SK-N-SH treated with all-trans-retinoic acid at 6 μM for 48 hours (cell line): ENCODE data around the gene DNM1L.
A peak's percentile ranks its signal among the peaks of the same experiment; 100 is the strongest.
"Not testable (repeated sequence)": the region's sequence is repeated elsewhere in the genome, so short reads cannot be mapped to it uniquely, and the experiment has no call there.

ENCODE experiments used
- ATAC-seq: fragments of 200-7000 bp; cut with Tn5 transposase; 3 replicates; pipeline ENCODE4 v1.9.1; 2020; ENCODE audit warnings: mild to moderate bottlenecking, moderate library complexity
- ARNTL ChIP-seq: fragments of 450-650 bp; formaldehyde crosslinking; IDR thresholded peaks from 2 replicates; pipeline ENCODE4 v1.5.0; 2020; ENCODE audit warnings: low read depth, mild to moderate bottlenecking, moderate library complexity, borderline replicate concordance
- BACH2 ChIP-seq: fragments of 250-450 bp; sonication (Bioruptor Pico); IDR thresholded peaks from 2 replicates; pipeline ENCODE4 v1.9.0; 2021; ENCODE audit warnings: mild to moderate bottlenecking, borderline replicate concordance
- ESRRG ChIP-seq: fragments of 250-450 bp; sonication (Bioruptor Pico); IDR thresholded peaks from 2 replicates; pipeline ENCODE4 v1.6.1; 2021; ENCODE audit warnings: mild to moderate bottlenecking
- GLIS3 ChIP-seq: fragments of 250-450 bp; sonication (Bioruptor Pico); IDR thresholded peaks from 2 replicates; pipeline ENCODE4 v1.5.0; 2020; ENCODE audit warnings: mild to moderate bottlenecking, moderate library complexity
- ISL1 ChIP-seq: fragments of 250-450 bp; sonication (Bioruptor Pico); IDR thresholded peaks from 2 replicates; pipeline ENCODE4 v2.1.2; 2022; ENCODE audit warnings: mild to moderate bottlenecking, moderate library complexity
- OSR1 ChIP-seq: fragments of 250-450 bp; sonication (Bioruptor Pico); IDR thresholded peaks from 2 replicates; pipeline ENCODE4 v1.8.0; 2022; ENCODE audit warnings: moderate library complexity, mild to moderate bottlenecking, inconsistent platforms
- PATZ1 ChIP-seq: fragments of 250-450 bp; sonication (Bioruptor Pico); IDR thresholded peaks from 2 replicates; pipeline ENCODE4 v1.8.0; 2020; ENCODE audit warnings: mild to moderate bottlenecking, moderate library complexity, borderline replicate concordance
- POU6F1 ChIP-seq: fragments of 250-450 bp; sonication (Bioruptor Pico); IDR thresholded peaks from 2 replicates; pipeline ENCODE4 v1.8.0; 2021; ENCODE audit warnings: low read depth, mild to moderate bottlenecking, moderate library complexity, borderline replicate concordance
- PPARA ChIP-seq: fragments of 250-450 bp; sonication (Bioruptor Pico); IDR thresholded peaks from 2 replicates; pipeline ENCODE4 v1.5.0; 2020; ENCODE audit warnings: mild to moderate bottlenecking, borderline replicate concordance
- RARB ChIP-seq: fragments of 250-450 bp; sonication (Bioruptor Pico); IDR thresholded peaks from 2 replicates; pipeline ENCODE4 v1.8.0; 2021; ENCODE audit warnings: mild to moderate bottlenecking, moderate library complexity
- SNAI2 ChIP-seq: fragments of 250-450 bp; sonication (Bioruptor Pico); IDR thresholded peaks from 2 replicates; pipeline ENCODE4 v1.5.0; 2020; ENCODE audit warnings: mild to moderate bottlenecking, moderate library complexity
- TCF4 ChIP-seq: fragments of 250-450 bp; sonication (Bioruptor Pico); IDR thresholded peaks from 2 replicates; pipeline ENCODE4 v1.8.0; 2021; ENCODE audit warnings: mild to moderate bottlenecking, moderate library complexity, borderline replicate concordance
- TOX ChIP-seq: fragments of 250-450 bp; sonication (Bioruptor Pico); IDR thresholded peaks from 2 replicates; pipeline ENCODE4 v1.8.0; 2021; ENCODE audit warnings: mild to moderate bottlenecking, moderate library complexity, borderline replicate concordance
- TSHZ2 ChIP-seq: fragments of 250-450 bp; sonication (Bioruptor Pico); IDR thresholded peaks from 2 replicates; pipeline ENCODE4 v1.5.0; 2020; ENCODE audit warnings: mild to moderate bottlenecking, moderate library complexity
- ZC3H10 ChIP-seq: fragments of 250-450 bp; sonication (Bioruptor Pico); IDR thresholded peaks from 2 replicates; pipeline ENCODE4 v1.5.1; 2021; ENCODE audit warnings: mild to moderate bottlenecking, moderate library complexity
- ZFP3 ChIP-seq: fragments of 250-450 bp; sonication (Bioruptor Pico); IDR thresholded peaks from 2 replicates; pipeline ENCODE4 v1.5.0; 2020; ENCODE audit warnings: mild to moderate bottlenecking, moderate library complexity
- ZFP30 ChIP-seq: fragments of 450-650 bp; formaldehyde crosslinking; IDR thresholded peaks from 2 replicates; pipeline ENCODE4 v1.5.0; 2022; ENCODE audit warnings: mild to moderate bottlenecking, moderate library complexity
- ZNF565 ChIP-seq: fragments of 450-650 bp; formaldehyde crosslinking; conservative IDR thresholded peaks from 2 replicates; pipeline ENCODE4 v1.5.0; 2020; ENCODE audit warnings: low read depth, mild to moderate bottlenecking, moderate library complexity
- ZNF70 ChIP-seq: fragments of 450-650 bp; formaldehyde crosslinking; IDR thresholded peaks from 2 replicates; pipeline ENCODE4 v1.5.0; 2020; ENCODE audit warnings: mild to moderate bottlenecking, moderate library complexity
- ZNF8 ChIP-seq: fragments of 450-650 bp; formaldehyde crosslinking; IDR thresholded peaks from 2 replicates; pipeline ENCODE4 v1.5.0; 2020; ENCODE audit warnings: mild to moderate bottlenecking, moderate library complexity
- TF ChIP-seq, protein P1 (sequence below): fragments of 250-450 bp; sonication (Bioruptor Pico); IDR thresholded peaks from 2 replicates; pipeline ENCODE4 v1.5.1; 2020; ENCODE audit warnings: low read depth, mild to moderate bottlenecking, moderate library complexity
- TF ChIP-seq, protein P2 (sequence below): fragments of 250-450 bp; sonication (Bioruptor Pico); IDR thresholded peaks from 2 replicates; pipeline ENCODE4 v1.5.1; 2021; ENCODE audit warnings: mild to moderate bottlenecking, moderate library complexity

Gene DNM1L

GRCh38 chr12:32695787-32696186 is 16.7 kb downstream of the DNM1L start (continued):
- TF ChIP-seq ZNF565 (CRISPR knock-in tag) (no peak), PPARA (no peak), ISL1 (CRISPR knock-in tag) (no peak), OSR1 (CRISPR knock-in tag) (no peak), ZNF8 (CRISPR knock-in tag) (no peak), RARB (CRISPR knock-in tag) (no peak), ZFP3 (CRISPR knock-in tag) (no peak), POU6F1 (CRISPR knock-in tag) (no peak)

DNA sequence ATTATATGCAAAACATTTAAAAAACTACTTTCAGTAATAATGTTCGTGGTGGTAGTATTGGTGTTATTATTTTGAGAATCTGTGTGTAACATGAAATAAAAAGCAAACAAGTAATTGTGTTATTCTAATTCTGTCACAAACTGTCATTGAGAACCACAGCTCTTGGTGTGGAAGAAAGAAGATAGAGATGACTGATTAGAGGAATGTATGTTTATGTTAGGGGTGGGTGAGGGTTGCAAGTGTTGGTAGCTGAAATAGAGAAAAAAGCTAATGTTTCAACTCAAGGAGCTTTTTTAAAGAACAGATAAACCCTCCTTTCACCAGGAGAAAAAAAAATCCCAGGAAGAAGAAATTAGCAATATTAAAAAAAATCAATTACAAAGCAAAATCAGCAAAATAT is 18.3 kb downstream of the DNM1L start:
- ATAC-seq, result no peak
- TF ChIP-seq RARB (CRISPR knock-in tag), result no peak
- TF ChIP-seq BACH2 (CRISPR knock-in tag), result no peak
- no peak for TF ChIP-seq ZNF565 (CRISPR knock-in tag)
- no peak for TF ChIP-seq GLIS3
- TF ChIP-seq POU6F1 (CRISPR knock-in tag), result no peak
- TF ChIP-seq ZNF8 (CRISPR knock-in tag), result no peak

DNA sequence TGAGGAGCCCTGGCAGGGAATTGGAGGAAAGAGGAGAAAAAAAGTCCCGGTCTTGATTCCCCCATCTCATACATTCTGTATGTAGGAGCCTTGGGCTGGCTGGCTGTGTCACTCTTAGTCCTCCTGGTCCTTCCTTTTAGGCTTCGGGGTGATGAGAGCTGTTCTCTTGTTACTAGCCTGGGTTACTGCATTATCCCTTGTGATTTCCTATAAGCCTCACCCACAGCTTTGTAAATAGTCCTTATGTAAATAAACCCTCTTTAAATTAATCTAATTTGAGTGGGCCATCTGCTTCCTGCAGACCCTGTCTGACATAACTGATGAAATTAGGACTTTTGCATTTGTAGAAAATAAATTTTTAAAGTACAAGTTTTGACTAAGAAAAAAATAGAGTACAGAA is 19.2 kb downstream of the DNM1L start:
- TF ChIP-seq, protein P1, sequence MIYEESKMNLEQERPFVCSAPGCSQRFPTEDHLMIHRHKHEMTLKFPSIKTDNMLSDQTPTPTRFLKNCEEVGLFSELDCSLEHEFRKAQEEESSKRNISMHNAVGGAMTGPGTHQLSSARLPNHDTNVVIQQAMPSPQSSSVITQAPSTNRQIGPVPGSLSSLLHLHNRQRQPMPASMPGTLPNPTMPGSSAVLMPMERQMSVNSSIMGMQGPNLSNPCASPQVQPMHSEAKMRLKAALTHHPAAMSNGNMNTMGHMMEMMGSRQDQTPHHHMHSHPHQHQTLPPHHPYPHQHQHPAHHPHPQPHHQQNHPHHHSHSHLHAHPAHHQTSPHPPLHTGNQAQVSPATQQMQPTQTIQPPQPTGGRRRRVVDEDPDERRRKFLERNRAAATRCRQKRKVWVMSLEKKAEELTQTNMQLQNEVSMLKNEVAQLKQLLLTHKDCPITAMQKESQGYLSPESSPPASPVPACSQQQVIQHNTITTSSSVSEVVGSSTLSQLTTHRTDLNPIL (CRISPR knock-in tag), result no peak
- TF ChIP-seq RARB (CRISPR knock-in tag) (no peak), POU6F1 (CRISPR knock-in tag) (no peak), ZFP30 (no peak), ESRRG (no peak), ZNF565 (CRISPR knock-in tag) (no peak), ISL1 (CRISPR knock-in tag) (peak; percentile 33; the same call in 1 of the 2 replicates), OSR1 (CRISPR knock-in tag) (no peak), TOX (CRISPR knock-in tag) (no peak), ZNF70 (CRISPR knock-in tag) (peak; percentile 65; the same call in 1 of the 2 replicates), ARNTL (CRISPR knock-in tag) (no peak), TCF4 (CRISPR knock-in tag) (peak; percentile 97), ZNF8 (CRISPR knock-in tag) (0 out of 2 replicates have a peak, but pooled peaks have one; percentile 7), TSHZ2 (CRISPR knock-in tag) (peak; percentile 56; the same call in 1 of the 2 replicates), SNAI2 (CRISPR knock-in tag) (no peak), PPARA (no peak), ZC3H10 (CRISPR knock-in tag) (no peak), PATZ1 (CRISPR knock-in tag) (no peak), GLIS3 (no peak)
- TF ChIP-seq, protein P2, sequence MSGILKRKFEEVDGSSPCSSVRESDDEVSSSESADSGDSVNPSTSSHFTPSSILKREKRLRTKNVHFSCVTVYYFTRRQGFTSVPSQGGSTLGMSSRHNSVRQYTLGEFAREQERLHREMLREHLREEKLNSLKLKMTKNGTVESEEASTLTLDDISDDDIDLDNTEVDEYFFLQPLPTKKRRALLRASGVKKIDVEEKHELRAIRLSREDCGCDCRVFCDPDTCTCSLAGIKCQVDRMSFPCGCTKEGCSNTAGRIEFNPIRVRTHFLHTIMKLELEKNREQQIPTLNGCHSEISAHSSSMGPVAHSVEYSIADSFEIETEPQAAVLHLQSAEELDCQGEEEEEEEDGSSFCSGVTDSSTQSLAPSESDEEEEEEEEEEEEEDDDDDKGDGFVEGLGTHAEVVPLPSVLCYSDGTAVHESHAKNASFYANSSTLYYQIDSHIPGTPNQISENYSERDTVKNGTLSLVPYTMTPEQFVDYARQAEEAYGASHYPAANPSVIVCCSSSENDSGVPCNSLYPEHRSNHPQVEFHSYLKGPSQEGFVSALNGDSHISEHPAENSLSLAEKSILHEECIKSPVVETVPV (CRISPR knock-in tag), result no peak
- ATAC-seq, result peak; percentile 83

DNA sequence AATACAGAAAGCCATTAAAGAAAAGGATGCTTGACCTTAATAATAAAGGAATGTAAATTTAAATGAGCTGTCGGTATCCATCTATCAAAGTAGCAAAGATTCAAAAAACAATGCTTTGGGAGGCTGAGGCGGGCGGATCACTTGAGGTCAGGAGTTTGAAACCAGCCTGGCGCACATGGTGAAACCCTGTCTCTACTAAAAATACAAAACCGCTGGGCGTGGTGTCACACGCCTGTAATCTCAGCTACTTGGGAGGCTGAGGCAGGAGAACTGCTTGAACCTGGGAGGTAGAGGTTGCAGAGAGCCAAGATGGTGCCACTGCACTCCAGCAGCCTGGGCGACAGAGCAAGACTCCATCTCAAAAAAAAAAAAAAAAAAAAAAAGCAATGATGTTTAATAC is 20.3 kb downstream of the DNM1L start:
- ATAC-seq, result not testable (repeated sequence)
